HL-60 (cell line): ENCODE measurements around the gene KRTAP5-2.

ENCODE experiments used
- DNase-seq, 2 experiments: peaks; one replicate each; pipeline ENCODE4 v3.0.0-alpha.2; 2010 to 2020; ENCODE audit warnings: low read depth in 1 of 2, low spot score in 1 of 2
- H3K27ac ChIP-seq: fragments of 250-450 bp; sonication (Bioruptor Pico); replicated peaks from 2 replicates; pipeline ENCODE4 v1.5.1; 2020; ENCODE audit warnings: mild to moderate bottlenecking, moderate library complexity
- H3K27me3 ChIP-seq: fragments of 250-450 bp; sonication (Bioruptor Pico); 2 replicates; pipeline ENCODE4 v1.5.1; 2021; ENCODE audit warnings: mild to moderate bottlenecking, moderate library complexity; ENCODE audit not compliant: insufficient read depth, poor library complexity, severe bottlenecking
- H3K4me3 ChIP-seq: replicated peaks from 2 replicates; pipeline ENCODE4 v1.5.1; 2011; ENCODE audit warnings: mild to moderate bottlenecking, control low read depth, low read length; ENCODE audit not compliant: insufficient read depth
- GABPA ChIP-seq: IDR thresholded peaks from 2 replicates; pipeline ENCODE4 v1.6.1; 2012; ENCODE audit warnings: low read depth
- POLR2AphosphoS5 ChIP-seq: IDR thresholded peaks from 2 replicates; pipeline ENCODE4 v1.6.1; 2012; ENCODE audit warnings: low read depth
- REST ChIP-seq: IDR thresholded peaks from 2 replicates; pipeline ENCODE4 v1.6.1; 2012; ENCODE audit warnings: low read depth; ENCODE audit not compliant: insufficient replicate concordance
- SPI1 ChIP-seq: IDR thresholded peaks from 2 replicates; pipeline ENCODE4 v1.6.1; 2012; ENCODE audit warnings: low read depth, mild to moderate bottlenecking, borderline replicate concordance
- TF ChIP-seq, protein P1 (sequence below): IDR thresholded peaks from one replicate; pipeline ENCODE4 v1.5.1; 2011; ENCODE audit warnings: low read length, control low read depth, inconsistent platforms; ENCODE audit not compliant: insufficient read depth

KRTAP5-2 gene

GRCh38 chr11:1630271-1630670 lies 32.2 kb upstream of the KRTAP5-2 start:
- Histone ChIP-seq H3K4me3 (no peak overlapping the region), H3K27me3 (peaks cover 24% of the 10 kb centered on the region), H3K27ac (no peak overlapping the region)
- no peak for DNase-seq
- TF ChIP-seq SPI1, result no peak
- no peak for TF ChIP-seq POLR2AphosphoS5
- TF ChIP-seq REST, result no peak
- no peak for TF ChIP-seq GABPA
- TF ChIP-seq, protein P1, sequence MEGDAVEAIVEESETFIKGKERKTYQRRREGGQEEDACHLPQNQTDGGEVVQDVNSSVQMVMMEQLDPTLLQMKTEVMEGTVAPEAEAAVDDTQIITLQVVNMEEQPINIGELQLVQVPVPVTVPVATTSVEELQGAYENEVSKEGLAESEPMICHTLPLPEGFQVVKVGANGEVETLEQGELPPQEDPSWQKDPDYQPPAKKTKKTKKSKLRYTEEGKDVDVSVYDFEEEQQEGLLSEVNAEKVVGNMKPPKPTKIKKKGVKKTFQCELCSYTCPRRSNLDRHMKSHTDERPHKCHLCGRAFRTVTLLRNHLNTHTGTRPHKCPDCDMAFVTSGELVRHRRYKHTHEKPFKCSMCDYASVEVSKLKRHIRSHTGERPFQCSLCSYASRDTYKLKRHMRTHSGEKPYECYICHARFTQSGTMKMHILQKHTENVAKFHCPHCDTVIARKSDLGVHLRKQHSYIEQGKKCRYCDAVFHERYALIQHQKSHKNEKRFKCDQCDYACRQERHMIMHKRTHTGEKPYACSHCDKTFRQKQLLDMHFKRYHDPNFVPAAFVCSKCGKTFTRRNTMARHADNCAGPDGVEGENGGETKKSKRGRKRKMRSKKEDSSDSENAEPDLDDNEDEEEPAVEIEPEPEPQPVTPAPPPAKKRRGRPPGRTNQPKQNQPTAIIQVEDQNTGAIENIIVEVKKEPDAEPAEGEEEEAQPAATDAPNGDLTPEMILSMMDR, result no peak

DNA sequence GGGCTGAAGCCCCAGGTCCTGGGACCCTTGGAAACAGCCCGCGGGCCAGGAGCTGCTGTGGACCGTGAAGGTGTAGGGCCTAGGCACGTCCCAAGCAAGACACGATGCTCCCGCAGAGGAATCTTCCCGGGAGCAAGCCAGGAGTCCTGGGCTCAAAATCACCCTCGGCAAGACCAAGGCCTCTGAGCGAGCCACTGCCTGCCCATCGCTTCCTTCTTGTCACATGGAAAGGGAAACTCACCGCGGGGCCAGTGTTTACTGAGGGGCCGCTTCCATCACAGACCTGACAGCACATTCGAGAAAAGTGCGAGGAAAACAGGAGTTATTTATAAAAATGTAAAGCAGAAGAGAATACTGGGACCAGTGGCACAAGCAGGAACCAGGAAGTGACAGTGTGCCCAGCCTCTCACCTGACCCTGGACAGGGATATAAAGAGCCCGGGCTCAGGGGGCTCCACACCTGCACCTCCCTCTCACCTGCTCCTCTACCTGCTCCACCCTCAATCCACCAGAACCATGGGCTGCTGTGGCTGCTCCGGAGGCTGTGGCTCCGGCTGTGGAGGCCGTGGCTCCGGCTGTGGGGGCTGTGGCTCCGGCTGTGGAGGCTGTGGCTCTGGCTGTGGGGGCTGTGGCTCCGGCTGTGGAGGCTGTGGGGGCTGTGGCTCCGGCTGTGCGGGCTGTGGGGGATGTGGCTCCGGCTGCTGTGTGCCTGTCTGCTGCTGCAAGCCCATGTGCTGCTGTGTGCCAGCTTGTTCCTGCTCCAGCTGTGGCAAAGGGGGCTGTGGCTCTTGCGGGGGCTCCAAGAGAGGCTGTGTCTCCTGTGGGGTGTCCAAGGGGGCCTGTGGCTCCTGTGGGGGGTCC lies 31.5 kb upstream of the KRTAP5-2 start, which contains the start of gene KRTAP5-5:
Gene KRTAP5-5 (plus strand): TSS at position 450 of the 860 bp plus-strand sequence. CDS start 66 bp downstream, at position 516.
- no peak within 1 kb of the TSS for H3K4me3 ChIP-seq
- DNase-seq, result no peak
- no peak within 1 kb of the TSS for H3K27ac ChIP-seq
- no peak for TF ChIP-seq REST
- peaks cover 24% of the 10 kb centered on the region for H3K27me3 ChIP-seq

DNA sequence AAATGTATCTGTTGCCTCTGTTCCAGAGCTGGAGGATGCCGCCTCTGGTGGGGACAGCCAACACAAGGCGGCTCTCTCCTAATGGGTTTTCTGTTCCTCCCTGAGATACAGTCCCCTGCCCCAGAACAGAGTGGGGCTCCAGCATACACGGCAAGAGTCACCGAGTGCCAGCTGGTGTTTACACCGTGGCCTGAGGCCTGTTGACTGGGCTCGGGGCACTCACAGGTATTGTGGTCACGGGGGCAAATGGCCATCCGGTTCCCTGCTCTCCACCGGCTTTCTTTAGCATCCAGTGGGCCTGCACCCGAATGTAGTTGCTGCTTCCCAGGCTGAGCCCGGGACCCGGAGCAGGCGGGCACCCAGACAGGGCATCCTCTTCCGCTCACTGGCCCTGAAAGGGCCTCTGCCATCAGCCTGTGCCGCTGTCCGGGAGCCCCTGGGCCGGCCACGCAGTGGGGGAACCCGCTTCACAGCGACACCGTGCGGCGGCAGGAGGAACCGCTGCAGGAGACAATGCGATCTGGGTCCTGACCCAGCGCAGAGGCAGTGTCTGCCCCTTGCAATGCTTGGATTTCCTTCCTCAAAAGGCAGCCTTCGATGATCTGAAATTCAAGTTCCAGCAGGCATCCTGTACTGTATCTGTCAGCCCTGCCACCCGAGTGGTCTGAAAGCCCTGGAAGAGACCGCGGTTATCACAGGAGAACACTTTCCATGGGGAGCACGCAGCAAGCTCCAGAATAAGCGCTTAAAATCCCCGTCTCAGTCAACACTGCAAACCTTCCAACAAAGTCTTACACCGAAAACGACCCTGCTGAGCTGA lies 30.6 kb upstream of the KRTAP5-2 start:
- Histone ChIP-seq H3K27me3 (peaks cover 24% of the 10 kb centered on the region), H3K27ac (no peak overlapping the region), H3K4me3 (no peak overlapping the region)
- TF ChIP-seq, protein P1, result peak; percentile 94
- TF ChIP-seq GABPA, result no peak
- DNase-seq, result peak; percentile 8 to 39

DNA sequence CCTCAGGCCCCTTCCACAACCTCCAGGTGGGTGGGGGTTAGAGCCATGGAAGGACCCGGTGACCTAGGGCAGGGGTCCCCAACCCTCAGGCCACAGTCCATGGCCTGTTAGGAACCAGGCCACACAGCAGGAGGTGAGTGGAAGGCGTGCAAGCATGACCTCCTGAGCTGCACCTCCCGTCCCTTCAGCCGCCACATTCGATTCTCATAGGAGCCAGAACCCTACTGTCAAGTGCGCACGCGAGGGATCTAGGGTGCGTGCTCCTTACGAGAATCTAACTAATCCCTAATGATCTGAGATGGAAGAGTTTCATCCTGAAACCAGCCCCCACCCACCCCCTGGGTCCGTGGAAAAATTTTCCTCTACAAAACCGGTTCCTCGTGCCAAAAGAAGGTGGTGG lies 27.4 kb upstream of the KRTAP5-2 start:
- TF ChIP-seq POLR2AphosphoS5, result no peak
- TF ChIP-seq GABPA, result no peak
- Histone ChIP-seq H3K4me3 (no peak overlapping the region), H3K27ac (no peak overlapping the region), H3K27me3 (peaks cover 8% of the 10 kb centered on the region)
- no peak for DNase-seq
